ENCODE data around the gene LCMT1. TPM values are rescaled to one million over a fixed set of nuclear protein-coding genes. Genes with fewer than 3 reads are reported as not detected.

LCMT1 gene
- total and polyA plus RNA-seq, 2 experiments from 2014 or later = 30.3 to 50.5 TPM

DNA sequence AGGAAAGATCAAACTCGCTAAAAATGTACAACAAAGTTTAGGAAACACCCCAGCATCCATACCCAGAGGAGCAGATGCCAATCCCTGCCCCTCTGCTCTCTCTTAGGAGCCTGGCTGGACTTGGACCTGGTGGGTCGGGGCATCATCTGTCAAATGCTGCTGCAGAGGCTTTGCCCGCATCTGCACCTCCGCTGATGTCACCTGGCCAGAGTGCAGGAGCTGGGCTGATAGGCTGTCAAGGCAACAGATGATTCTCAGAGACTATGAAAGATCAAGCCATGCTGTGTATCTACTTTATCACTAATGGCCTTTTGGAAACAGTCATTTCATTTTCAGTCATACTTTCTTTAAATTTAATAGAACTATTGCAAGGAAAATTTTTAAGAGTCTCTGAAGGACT is 15.9 kb upstream of the LCMT1 start:
- no peaks in the 10 kb centered on the region for H3K27me3 ChIP-seq (replicated peaks; ENCODE audit: insufficient read depth)
- DNase-seq = no peak
- TF ChIP-seq EZH2 (IDR thresholded peaks at IDR 0.05; ENCODE audit: insufficient read depth, poor library complexity, severe bottlenecking) = no peak
- no peak for TF ChIP-seq EZH2phosphoT487 (IDR thresholded peaks at IDR 0.05; ENCODE audit: insufficient read depth, low read depth)
- no peak overlapping the region for H3K9ac ChIP-seq
- no peak overlapping the region for H3K4me3 ChIP-seq
- H3K79me2 ChIP-seq (ENCODE audit: insufficient read depth) = no peaks in the 10 kb centered on the region
- no peaks in the 10 kb centered on the region for H3K9me2 ChIP-seq (ENCODE audit: insufficient read depth)
- H3K36me3 ChIP-seq (ENCODE audit: low read depth) = no peaks in the 10 kb centered on the region
- H3F3A ChIP-seq (ENCODE audit: insufficient read depth) = peaks cover 9% of the 10 kb centered on the region
- in situ Hi-C loops (cut with MboI) = no loop called here
- H2AFZ ChIP-seq = no peak overlapping the region
- WGBS, 2 experiments (ENCODE audit: low coverage in 1 of 2, low lambda C conversion rate in 2 of 2, missing lambda C conversion rate in 2 of 2) = 42 to 57% methylated on average over 4 of the region's 4 CpGs
- H3K27ac ChIP-seq = no peak overlapping the region
- peaks cover 28% of the 10 kb centered on the region for H3K4me1 ChIP-seq (ENCODE audit: insufficient read depth)
- H3K9me3 ChIP-seq (ENCODE audit: low read depth) = no peaks in the 10 kb centered on the region
- H4K20me1 ChIP-seq (ENCODE audit: insufficient read depth) = no peaks in the 10 kb centered on the region
- H3K4me2 ChIP-seq (ENCODE audit: unreplicated experiment) = no peak overlapping the region

DNA sequence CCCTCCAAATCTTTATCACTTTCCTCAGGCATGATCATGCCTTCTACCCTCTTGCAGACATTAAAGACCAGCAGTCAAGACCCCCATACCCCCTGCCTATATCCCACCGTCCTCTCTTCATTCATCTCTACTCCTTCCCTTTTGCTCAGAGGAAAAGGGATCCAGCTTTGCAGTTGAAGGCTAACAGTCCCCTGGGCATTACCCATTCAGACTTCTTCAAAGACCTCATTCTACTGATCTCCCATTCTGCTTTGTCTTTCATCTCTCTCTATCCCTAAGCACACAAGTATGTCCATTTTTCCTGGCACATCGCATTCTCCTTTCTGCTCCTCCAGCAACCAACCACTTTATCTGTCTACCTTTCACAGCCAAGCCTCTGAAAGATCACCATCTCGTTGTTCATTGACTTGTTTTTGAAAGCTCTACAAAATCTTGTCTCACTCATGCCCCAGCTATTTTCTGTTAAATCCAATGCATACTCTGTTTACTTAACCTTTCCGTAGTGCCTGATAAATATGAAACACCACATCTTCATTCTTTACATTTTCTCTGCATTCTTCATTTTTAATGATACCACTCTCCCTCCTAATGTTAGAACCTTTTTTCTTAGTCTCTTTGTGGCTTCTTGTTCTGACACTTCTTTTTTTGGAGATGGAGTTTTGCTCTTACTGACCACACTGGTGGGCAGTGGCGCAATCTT is 14.1 kb upstream of the LCMT1 start:
- H3K9me2 ChIP-seq (ENCODE audit: insufficient read depth) = no peaks in the 10 kb centered on the region
- H3K79me2 ChIP-seq (ENCODE audit: insufficient read depth) = no peaks in the 10 kb centered on the region
- peaks cover 9% of the 10 kb centered on the region for H3F3A ChIP-seq (ENCODE audit: insufficient read depth)
- H3K9ac ChIP-seq = no peak overlapping the region
- no peaks in the 10 kb centered on the region for H3K27me3 ChIP-seq (replicated peaks; ENCODE audit: insufficient read depth)
- no peak overlapping the region for H3K4me3 ChIP-seq
- peak; percentile 43 for DNase-seq
- H4K20me1 ChIP-seq (ENCODE audit: insufficient read depth) = no peaks in the 10 kb centered on the region
- H3K27ac ChIP-seq = no peak overlapping the region
- in situ Hi-C loops (cut with MboI) = no loop called here
- H2AFZ ChIP-seq = 0 out of 2 replicates have a peak overlapping the region, but pooled peaks have one; percentile 25
- no peaks in the 10 kb centered on the region for H3K36me3 ChIP-seq (ENCODE audit: low read depth)
- no peaks in the 10 kb centered on the region for H3K9me3 ChIP-seq (ENCODE audit: low read depth)
- H3K4me1 ChIP-seq (ENCODE audit: insufficient read depth) = peaks cover 28% of the 10 kb centered on the region
- H3K4me2 ChIP-seq (ENCODE audit: unreplicated experiment) = peak overlapping the region; percentile 45
- TF ChIP-seq EZH2 (IDR thresholded peaks at IDR 0.05; ENCODE audit: insufficient read depth, poor library complexity, severe bottlenecking) (no peak), EZH2phosphoT487 (IDR thresholded peaks at IDR 0.05; ENCODE audit: insufficient read depth, low read depth) (no peak)
- WGBS, 2 experiments (ENCODE audit: low coverage in 1 of 2, low lambda C conversion rate in 2 of 2, missing lambda C conversion rate in 2 of 2) = 29 to 35% methylated on average over 5 of the region's 5 CpGs

DNA sequence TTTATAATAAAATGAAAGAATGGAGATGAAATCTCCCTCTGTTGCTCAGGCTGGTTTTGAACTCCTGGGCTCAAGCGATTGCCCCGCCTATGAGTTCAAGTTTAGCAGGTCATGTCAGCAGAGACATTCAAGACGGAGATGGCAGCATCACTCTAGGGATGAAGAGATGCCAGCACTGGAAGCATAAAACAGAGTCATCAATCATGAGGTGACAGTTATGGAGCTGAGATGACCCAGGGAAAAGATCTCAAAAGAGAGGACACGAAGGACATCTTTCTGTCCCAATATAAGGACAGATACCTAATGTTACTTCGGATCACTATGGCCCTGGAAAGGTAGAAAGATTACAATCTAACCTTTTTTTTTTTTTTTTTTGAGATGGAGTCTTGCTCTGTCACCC is 11.0 kb upstream of the LCMT1 start:
- in situ Hi-C loops (cut with MboI) = no loop called here

DNA sequence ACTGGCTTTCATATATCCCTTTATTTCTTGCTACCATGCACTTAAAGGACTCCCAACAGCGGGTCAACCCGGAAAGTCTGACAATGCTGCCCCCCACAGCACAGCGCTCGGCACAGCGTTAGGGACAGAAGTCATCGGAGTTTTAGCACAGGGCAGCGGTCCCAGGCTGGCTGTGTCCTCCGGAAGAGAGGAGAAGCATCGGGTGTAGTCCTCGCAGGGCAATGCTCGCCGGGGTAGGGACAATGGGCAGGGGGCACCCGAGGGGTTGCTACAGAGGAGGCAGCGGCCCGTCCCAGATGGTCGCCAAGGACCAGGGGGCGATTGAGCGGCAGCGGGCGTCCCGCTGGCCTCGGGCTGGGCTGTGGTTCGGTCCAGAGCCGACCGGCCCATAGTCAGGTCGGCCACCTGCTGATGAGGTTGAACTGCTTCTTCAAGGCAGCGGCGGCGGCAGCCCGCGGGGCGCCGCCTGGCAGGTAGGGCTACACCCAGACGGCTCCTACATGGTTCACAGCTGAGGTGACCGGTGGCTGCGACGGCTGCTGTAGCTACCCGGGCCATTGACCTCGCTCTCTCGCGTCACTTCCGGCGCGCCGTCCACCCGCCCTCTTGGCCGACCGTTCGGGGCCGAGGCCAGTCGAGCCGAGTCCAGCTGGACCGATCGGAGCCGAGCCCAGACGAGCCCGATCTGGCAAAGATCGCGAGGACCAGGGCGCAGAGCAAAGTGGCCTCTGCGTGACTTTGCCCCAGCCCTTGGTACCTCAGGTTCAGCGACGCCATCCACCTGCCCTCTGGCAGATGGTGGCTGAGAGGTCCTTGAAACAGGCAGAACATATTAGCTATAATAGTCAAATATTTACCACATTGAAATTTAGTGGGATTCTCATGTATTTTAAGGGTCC is 4.7 kb upstream of the LCMT1 start:
- Histone ChIP-seq H3F3A (ENCODE audit: insufficient read depth) (peaks cover 25% of the 10 kb centered on the region), H2AFZ (peak overlapping the region; percentile 88), H3K9ac (peak overlapping the region; percentile 88), H3K27me3 (replicated peaks; ENCODE audit: insufficient read depth) (no peaks in the 10 kb centered on the region), H4K20me1 (ENCODE audit: insufficient read depth) (no peaks in the 10 kb centered on the region), H3K4me2 (ENCODE audit: unreplicated experiment) (peak overlapping the region; percentile 91), H3K27ac (no peak overlapping the region), H3K4me3 (peak overlapping the region; percentile 75), H3K4me1 (ENCODE audit: insufficient read depth) (peaks cover 23% of the 10 kb centered on the region), H3K9me3 (ENCODE audit: low read depth) (no peaks in the 10 kb centered on the region), H3K36me3 (ENCODE audit: low read depth) (no peaks in the 10 kb centered on the region), H3K9me2 (ENCODE audit: insufficient read depth) (no peaks in the 10 kb centered on the region), H3K79me2 (ENCODE audit: insufficient read depth) (peaks cover 3% of the 10 kb centered on the region)
- in situ Hi-C loops (cut with MboI) = no loop called here
- DNase-seq = peak; percentile 95
- 2% methylated on average over 59 to 63 of the region's 63 CpGs for WGBS, 2 experiments (ENCODE audit: low coverage in 1 of 2, low lambda C conversion rate in 2 of 2, missing lambda C conversion rate in 2 of 2)
- TF ChIP-seq EZH2 (IDR thresholded peaks at IDR 0.05; ENCODE audit: insufficient read depth, poor library complexity, severe bottlenecking) (no peak), EZH2phosphoT487 (IDR thresholded peaks at IDR 0.05; ENCODE audit: insufficient read depth, low read depth) (no peak)

More for the DNA sequence above, 11.0 kb upstream of the LCMT1 start:
- no peaks in the 10 kb centered on the region for H3K9me3 ChIP-seq (ENCODE audit: low read depth)
- H3K4me1 ChIP-seq (ENCODE audit: insufficient read depth) = peaks cover 22% of the 10 kb centered on the region
- 63% methylated on average over 5 of the region's 5 CpGs for WGBS, 2 experiments (ENCODE audit: low coverage in 1 of 2, low lambda C conversion rate in 2 of 2, missing lambda C conversion rate in 2 of 2)
- H3K9me2 ChIP-seq (ENCODE audit: insufficient read depth) = no peaks in the 10 kb centered on the region
- peaks cover 9% of the 10 kb centered on the region for H3F3A ChIP-seq (ENCODE audit: insufficient read depth)
- H4K20me1 ChIP-seq (ENCODE audit: insufficient read depth) = no peaks in the 10 kb centered on the region
- no peaks in the 10 kb centered on the region for H3K27me3 ChIP-seq (replicated peaks; ENCODE audit: insufficient read depth)
- no peak overlapping the region for H3K4me3 ChIP-seq
- H3K79me2 ChIP-seq (ENCODE audit: insufficient read depth) = no peaks in the 10 kb centered on the region
- DNase-seq = no peak
- TF ChIP-seq EZH2phosphoT487 (IDR thresholded peaks at IDR 0.05; ENCODE audit: insufficient read depth, low read depth) = no peak
- TF ChIP-seq EZH2 (IDR thresholded peaks at IDR 0.05; ENCODE audit: insufficient read depth, poor library complexity, severe bottlenecking) = no peak
- no peaks in the 10 kb centered on the region for H3K36me3 ChIP-seq (ENCODE audit: low read depth)
- no peak overlapping the region for H3K27ac ChIP-seq
- no peak overlapping the region for H3K4me2 ChIP-seq (ENCODE audit: unreplicated experiment)
- H2AFZ ChIP-seq = no peak overlapping the region
- H3K9ac ChIP-seq = no peak overlapping the region

Data from GM23248 (cell line).